Heart right ventricle (tissue), 16 donors: ENCODE data around the gene PCBP2. TPM values are rescaled to one million over a fixed set of nuclear protein-coding genes. Genes with fewer than 3 reads are reported as not detected.

ENCODE experiments used
- ATAC-seq, 8 donors: fragments of 200-7000 bp; cut with Tn5 transposase; one replicate each; pipeline ENCODE4 v1.9.1; 2020; ENCODE audit warnings: mild to moderate bottlenecking in 8 of 8, moderate library complexity in 8 of 8, moderate number of reproducible peaks in 1 of 8
- DNase-seq, 2 donors: peaks; one replicate each; pipeline ENCODE4 v3.0.0-alpha.2; 2020
- H3K27ac ChIP-seq, 10 donors: fragments of 200-600 bp; sonication (generic) in 2 of 10; one replicate each; pipeline versions ENCODE4 v1.5.0 to v1.8.0; 2020 to 2022; ENCODE audit warnings: mild to moderate bottlenecking in 3 of 10
- H3K27me3 ChIP-seq, 7 donors: fragments of 200-600 bp; one replicate each; pipeline ENCODE4 v1.8.0; 2021 to 2022; ENCODE audit warnings: mild to moderate bottlenecking in 2 of 7
- H3K36me3 ChIP-seq, 9 donors: fragments of 200-600 bp; sonication (generic) in 1 of 9; one replicate each; pipeline versions ENCODE4 v1.5.0 to v1.8.0; 2020 to 2022; ENCODE audit warnings: mild to moderate bottlenecking in 2 of 9
- H3K4me1 ChIP-seq, 9 donors: fragments of 200-600 bp; sonication (generic) in 1 of 9; one replicate each; pipeline versions ENCODE4 v1.5.0 to v1.8.0; 2020 to 2022; ENCODE audit warnings: mild to moderate bottlenecking in 4 of 9
- H3K4me3 ChIP-seq, 10 donors: fragments of 200-600 bp; sonication (generic) in 2 of 10; one replicate each; pipeline versions ENCODE4 v1.5.0 to v1.8.0; 2020 to 2022; ENCODE audit warnings: mild to moderate bottlenecking in 7 of 10, moderate library complexity in 2 of 10
- H3K9me3 ChIP-seq, 11 donors: fragments of 200-600 bp in 10 of 11; sonication (generic) in 2 of 11; one replicate each; pipeline versions ENCODE4 v1.5.0 to v1.8.0; 2013 to 2022; ENCODE audit warnings: mild to moderate bottlenecking in 2 of 11, control low read depth in 1 of 11, moderate library complexity in 1 of 11
- WGBS, 2 donors: extraction: QIAGEN DNeasy Blood & Tissue Kit; methylation state at CpG; one replicate each; pipeline ENCODE4 v1.1.7; 2013; ENCODE audit warnings: inconsistent platforms in 1 of 2; 5-methylcytosine and 5-hydroxymethylcytosine counted together
- intact Hi-C, 10 donors: fragments of 100-400 bp; cut with DNase I; formaldehyde crosslinking; loops; one replicate each; pipeline versions ENCODE4 v1.11.1 to v1.14.2; 2022
- polyA plus RNA-seq, 2 donors: library from polyadenylated mRNA; stranded (reverse); fragments of 200-250 nt; gene quantifications; one replicate each; pipeline ENCODE4 v1.2.3, GENCODE V29; 2013
- total RNA-seq, 10 donors: library from RNA; stranded (reverse); fragmentation: NEBNext Ultra II Directional in 3 of 10; extraction: Animal tissue kit (Norgen Biotek cat#: 25700) in 3 of 10; gene quantifications; one replicate each; pipeline versions ENCODE4 v1.2.1 to v1.2.4, GENCODE V29; 2021 to 2023
- TF ChIP-seq, protein P1 (sequence below), 9 donors: fragments of 200-600 bp; sonication (generic) in 2 of 9; IDR thresholded peaks; one replicate each; pipeline versions ENCODE4 v1.5.0 to v1.8.0; 2021 to 2022; ENCODE audit warnings: antibody characterized with exemption in 9 of 9, mild to moderate bottlenecking in 5 of 9, moderate library complexity in 1 of 9
- donor health status: Arrhythmogenic right ventricular cardiomyopathy.
- donor health status: ischemic (EF 13 %, LVEDD 7.1; RV severe dilation, severe dysfunction).
- donor health status: healthy with polysubstance abuse.
- donor health status: DM: no; HTN: yes; CAD: no.
- donor health status: DM: no; HTN: no; CAD: no.
- donor health status: ischemic (EF 25% LVEDD 6.9; RV normal size, moderate dysfunction).
- donor health status: ischemic (EF 25% LVEDD 5.7; RV mildly dilated, moderate dysfunction).
- donor health status: healthy.
- donor health status: DM: yes; HTN: yes; CAD: no.
- donor health status: Ischemic cardiomyopathy.
- donor health status: ischemic (EF 35%, LVEDD 5.7; RV mildly dilated, moderate dysfunction).
- donor health status: nonischemic (EF 11% LVEDD 7.7; RV severe dilation, severe dysfunction).
- donor health status: DM: yes; HTN: yes; CAD: no.
- donor health status: PGD.
- donor health status: ischemic (EF 29% LVEDD 5.4; RV normal size, mild dysfunction).
- donor health status: nonischemic (EF 23%, LVEDD 6.1; RV moderate dilation, normal function).

The PCBP2 gene
- total and polyA plus RNA-seq, 12 donors = 281 to 579 (median 555) TPM

DNA sequence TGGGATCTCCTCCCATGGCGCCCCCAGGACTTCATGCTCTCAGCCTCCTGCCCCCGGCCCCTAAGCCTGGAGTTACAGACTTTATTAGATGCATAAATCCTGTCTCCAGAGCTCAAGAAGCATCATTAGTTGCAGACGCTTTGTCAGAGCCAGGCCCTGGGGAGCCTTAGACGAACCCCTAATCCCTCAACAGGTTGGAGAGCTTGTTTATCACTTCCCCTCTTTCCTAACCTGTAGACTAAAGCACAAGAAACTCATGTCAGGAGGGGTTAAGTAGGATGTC, 55.6 kb downstream of the PCBP2 start:
- WGBS, 2 donors = 87 to 93% methylated on average over 4 of the region's 4 CpGs
- no peak for ATAC-seq
- no peak for DNase-seq
- Histone ChIP-seq H3K4me1 (peaks cover 5 to 25% (median 17%) of the 10 kb centered on the region in 9 donors), H3K27ac (no peak overlapping the region), H3K27me3 (no peaks in the 10 kb centered on the region), H3K9me3 (no peaks in the 10 kb centered on the region), H3K36me3 (peaks cover 0 to 84% (median 23%) of the 10 kb centered on the region in 9 donors), H3K4me3 (no peak overlapping the region)
- intact Hi-C loops = loop anchor here in 7 of 10 donors (5.0 to 10.0 kb wide), 8 partner anchors 53 to 185 kb away; partner anchors contain the start of genes AAAS (in 2 of the 7), AMHR2 (in 2 of the 7), PCBP2 (in 2 of the 7) and PRR13 (in 1 of the 7)
- TF ChIP-seq, protein P1, sequence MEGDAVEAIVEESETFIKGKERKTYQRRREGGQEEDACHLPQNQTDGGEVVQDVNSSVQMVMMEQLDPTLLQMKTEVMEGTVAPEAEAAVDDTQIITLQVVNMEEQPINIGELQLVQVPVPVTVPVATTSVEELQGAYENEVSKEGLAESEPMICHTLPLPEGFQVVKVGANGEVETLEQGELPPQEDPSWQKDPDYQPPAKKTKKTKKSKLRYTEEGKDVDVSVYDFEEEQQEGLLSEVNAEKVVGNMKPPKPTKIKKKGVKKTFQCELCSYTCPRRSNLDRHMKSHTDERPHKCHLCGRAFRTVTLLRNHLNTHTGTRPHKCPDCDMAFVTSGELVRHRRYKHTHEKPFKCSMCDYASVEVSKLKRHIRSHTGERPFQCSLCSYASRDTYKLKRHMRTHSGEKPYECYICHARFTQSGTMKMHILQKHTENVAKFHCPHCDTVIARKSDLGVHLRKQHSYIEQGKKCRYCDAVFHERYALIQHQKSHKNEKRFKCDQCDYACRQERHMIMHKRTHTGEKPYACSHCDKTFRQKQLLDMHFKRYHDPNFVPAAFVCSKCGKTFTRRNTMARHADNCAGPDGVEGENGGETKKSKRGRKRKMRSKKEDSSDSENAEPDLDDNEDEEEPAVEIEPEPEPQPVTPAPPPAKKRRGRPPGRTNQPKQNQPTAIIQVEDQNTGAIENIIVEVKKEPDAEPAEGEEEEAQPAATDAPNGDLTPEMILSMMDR (IDR thresholded peaks at IDR 0.05) = no peak

DNA sequence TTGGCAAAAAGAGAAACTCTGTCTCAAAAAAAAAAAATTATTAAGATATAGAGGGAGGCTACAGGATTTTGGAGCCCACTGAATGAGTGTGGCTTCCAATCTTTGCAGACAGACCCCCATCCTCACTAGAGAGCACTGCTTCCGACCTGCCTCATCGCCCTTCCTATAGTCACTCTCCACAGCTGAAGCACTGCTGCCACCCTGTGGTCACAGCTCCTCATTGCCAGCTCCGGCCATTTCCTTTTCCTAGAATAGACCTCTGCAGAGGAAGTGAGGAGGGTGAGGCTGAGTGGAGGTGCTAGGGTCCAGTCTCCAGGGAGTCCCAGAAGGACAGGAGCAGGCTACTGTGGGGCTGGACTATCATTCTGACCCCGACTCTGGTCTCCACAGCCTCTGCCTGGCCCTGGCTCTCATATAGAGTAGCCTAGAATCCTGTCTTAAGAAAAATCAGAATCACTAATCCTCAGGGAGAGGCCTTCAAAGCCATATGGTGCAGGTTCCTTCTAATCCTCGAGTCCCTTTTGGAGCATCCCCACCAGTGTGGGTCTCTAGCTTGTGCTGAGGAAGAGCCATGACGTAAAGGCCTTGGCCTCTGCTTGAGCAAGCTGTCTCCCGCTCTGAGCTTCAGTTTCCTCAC, 56.8 kb downstream of the PCBP2 start:
- peaks cover 0 to 14% (median 10%) of the 10 kb centered on the region in 9 donors for H3K4me1 ChIP-seq
- H3K36me3 ChIP-seq = peaks cover 0 to 90% (median 33%) of the 10 kb centered on the region in 9 donors
- H3K27ac ChIP-seq = peak overlapping the region in 9 of 10 donors; percentile 17 to 74 (median 44)
- TF ChIP-seq, protein P1 (IDR thresholded peaks at IDR 0.05) = peak; percentile 86 to 96 (median 93)
- ATAC-seq = peak; percentile 77 to 91 (median 89)
- WGBS, 2 donors = 28 to 29% methylated on average over 7 of the region's 7 CpGs
- DNase-seq = peak; percentile 86 to 88
- no peaks in the 10 kb centered on the region for H3K27me3 ChIP-seq
- no peak overlapping the region for H3K4me3 ChIP-seq
- H3K9me3 ChIP-seq = no peaks in the 10 kb centered on the region
- intact Hi-C loops = loop anchor here (1.0 to 10.0 kb wide), 10 partner anchors 54 to 186 kb away; partner anchors contain the start of genes AAAS (in 2 of the 10), AMHR2 (in 2 of the 10), PCBP2 (in 2 of the 10) and PRR13 (in 1 of the 10)

DNA sequence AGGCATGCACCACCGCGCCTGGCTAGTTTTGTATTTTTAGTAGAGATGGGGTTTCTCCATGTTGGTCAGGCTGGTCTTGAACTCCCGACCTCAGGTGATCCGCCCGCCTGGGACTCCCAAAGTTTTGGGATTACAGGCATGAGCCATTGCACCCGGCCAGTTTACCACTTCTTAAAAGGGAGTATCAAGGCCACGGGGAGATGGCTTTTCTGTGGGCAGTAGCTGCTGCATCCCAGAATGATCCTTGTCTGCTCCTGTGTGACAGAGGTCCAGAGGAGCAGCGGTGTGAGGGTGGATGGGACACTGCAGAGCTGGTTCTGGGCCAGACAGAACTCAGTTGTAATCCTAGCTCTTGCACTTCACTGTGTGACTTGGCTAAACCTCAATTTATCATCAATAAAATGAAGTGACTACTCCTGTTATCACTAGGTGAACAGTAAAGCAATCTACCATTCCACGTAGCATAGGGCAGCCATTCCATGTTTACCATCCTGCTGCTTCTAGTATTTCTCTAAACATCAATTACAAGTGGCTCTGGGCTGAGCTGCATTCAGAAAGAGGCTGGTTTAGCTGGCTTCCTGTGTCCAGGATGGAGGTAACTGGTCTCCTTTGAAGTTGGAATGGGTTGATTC, 58.4 kb downstream of the PCBP2 start:
- Histone ChIP-seq H3K27ac (no peak overlapping the region), H3K4me1 (peaks cover 0 to 14% (median 10%) of the 10 kb centered on the region in 9 donors), H3K4me3 (no peak overlapping the region), H3K27me3 (no peaks in the 10 kb centered on the region), H3K9me3 (no peaks in the 10 kb centered on the region), H3K36me3 (peaks cover 0 to 90% (median 37%) of the 10 kb centered on the region in 9 donors)
- ATAC-seq (no peak), DNase-seq (no peak)
- WGBS, 2 donors = 90 to 91% methylated on average over 9 of the region's 9 CpGs
- TF ChIP-seq, protein P1 (IDR thresholded peaks at IDR 0.05) = no peak
- intact Hi-C loops = no loop called here

DNA sequence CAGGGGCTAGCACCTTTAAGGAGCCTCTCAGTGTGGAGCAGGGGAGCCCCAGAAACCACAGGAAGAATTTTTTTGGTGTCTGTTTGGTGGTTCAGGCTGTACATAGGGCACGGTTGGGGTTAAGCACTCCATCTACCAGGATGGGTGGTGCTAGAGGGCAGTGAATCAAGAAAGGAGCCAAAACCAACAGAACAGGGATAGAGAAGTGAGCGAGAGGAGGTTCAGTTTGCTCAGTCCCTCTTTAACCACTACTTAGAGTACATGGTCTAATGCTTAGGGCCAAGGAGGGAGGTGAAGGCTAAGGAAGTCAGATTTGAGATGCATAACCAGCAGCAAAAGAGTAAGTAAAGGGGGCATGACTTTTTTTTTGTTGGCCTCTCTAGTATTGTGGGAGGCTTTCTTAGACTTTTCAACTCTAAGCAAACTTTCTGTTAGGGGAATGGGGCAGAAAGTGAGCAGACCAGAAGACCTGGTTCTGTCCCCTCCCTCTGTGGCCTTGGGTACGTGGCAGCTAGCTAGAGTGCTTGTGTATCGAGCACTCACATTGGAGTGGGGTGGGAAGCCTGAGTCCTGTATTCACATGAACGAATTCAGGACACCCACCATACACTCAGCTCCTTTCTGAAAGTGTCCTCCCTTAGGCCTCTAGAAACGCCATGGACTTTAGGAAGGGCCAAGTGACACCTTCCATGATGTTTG, 62.0 kb downstream of the PCBP2 start:
- Histone ChIP-seq H3K36me3 (peaks cover 0 to 100% (median 52%) of the 10 kb centered on the region in 9 donors), H3K4me1 (peaks cover 0 to 4% (median 2%) of the 10 kb centered on the region in 9 donors), H3K4me3 (no peak overlapping the region), H3K9me3 (no peaks in the 10 kb centered on the region), H3K27me3 (no peaks in the 10 kb centered on the region), H3K27ac (no peak overlapping the region)
- TF ChIP-seq, protein P1 (IDR thresholded peaks at IDR 0.05) = no peak
- DNase-seq (no peak), ATAC-seq (no peak)
- intact Hi-C loops = no loop called here
- 89 to 90% methylated on average over 6 of the region's 6 CpGs for WGBS, 2 donors
